GM12873 (cell line): ENCODE results near the gene SOWAHA.

Experiments used
- TF ChIP-seq, protein P1 (sequence below): IDR thresholded peaks from 2 replicates; pipeline ENCODE4 v1.5.1; 2012; ENCODE audit warnings: low read depth, mild to moderate bottlenecking, moderate library complexity, low read length, control low read depth; ENCODE audit not compliant: insufficient read depth; ENCODE audit errors: missing control alignments

Gene SOWAHA

DNA sequence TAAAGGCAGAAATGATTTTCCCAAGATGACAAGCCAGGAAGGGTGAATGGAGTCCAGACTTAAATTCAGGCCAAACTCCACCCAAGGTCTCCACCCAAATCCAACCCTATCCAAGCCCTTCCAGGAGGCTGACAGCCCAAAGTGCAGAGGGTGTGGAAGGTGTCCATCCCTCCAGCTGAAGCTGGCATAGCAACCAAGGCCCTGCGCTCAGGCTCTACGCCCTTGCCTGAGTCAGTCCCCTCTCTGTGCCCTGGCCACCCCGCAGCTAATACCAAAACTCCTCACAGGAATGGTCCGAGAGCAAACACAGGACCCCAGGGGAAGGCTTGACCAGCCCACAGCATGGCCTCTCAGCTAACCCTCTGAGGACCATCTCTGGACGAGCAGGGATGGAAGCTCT lies 38.2 kb upstream of the SOWAHA start:
- TF ChIP-seq, protein P1, sequence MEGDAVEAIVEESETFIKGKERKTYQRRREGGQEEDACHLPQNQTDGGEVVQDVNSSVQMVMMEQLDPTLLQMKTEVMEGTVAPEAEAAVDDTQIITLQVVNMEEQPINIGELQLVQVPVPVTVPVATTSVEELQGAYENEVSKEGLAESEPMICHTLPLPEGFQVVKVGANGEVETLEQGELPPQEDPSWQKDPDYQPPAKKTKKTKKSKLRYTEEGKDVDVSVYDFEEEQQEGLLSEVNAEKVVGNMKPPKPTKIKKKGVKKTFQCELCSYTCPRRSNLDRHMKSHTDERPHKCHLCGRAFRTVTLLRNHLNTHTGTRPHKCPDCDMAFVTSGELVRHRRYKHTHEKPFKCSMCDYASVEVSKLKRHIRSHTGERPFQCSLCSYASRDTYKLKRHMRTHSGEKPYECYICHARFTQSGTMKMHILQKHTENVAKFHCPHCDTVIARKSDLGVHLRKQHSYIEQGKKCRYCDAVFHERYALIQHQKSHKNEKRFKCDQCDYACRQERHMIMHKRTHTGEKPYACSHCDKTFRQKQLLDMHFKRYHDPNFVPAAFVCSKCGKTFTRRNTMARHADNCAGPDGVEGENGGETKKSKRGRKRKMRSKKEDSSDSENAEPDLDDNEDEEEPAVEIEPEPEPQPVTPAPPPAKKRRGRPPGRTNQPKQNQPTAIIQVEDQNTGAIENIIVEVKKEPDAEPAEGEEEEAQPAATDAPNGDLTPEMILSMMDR: no peak

DNA sequence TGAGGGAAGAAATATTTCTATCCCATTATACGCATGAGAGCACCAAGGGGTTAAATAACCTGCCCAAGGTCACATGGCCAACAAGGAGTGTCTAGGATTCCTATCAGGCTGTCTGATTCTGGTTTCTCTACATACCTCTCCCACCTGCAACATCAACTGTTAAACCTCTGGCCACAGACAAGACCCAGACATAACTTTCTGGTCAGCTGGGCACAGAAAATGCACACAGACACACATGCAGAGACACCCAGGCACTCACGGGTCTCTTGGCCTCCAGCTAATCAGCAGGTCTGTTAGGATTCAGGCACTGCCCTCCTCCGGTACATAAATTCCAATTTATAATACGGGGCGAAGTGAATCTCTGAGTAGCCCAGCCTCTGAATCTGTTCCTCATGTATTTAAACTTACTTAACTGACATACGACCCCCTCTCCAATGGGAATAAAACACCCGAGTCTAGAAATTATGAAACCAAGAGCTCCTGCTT lies 37.6 kb upstream of the SOWAHA start:
- TF ChIP-seq, protein P1: no peak

DNA sequence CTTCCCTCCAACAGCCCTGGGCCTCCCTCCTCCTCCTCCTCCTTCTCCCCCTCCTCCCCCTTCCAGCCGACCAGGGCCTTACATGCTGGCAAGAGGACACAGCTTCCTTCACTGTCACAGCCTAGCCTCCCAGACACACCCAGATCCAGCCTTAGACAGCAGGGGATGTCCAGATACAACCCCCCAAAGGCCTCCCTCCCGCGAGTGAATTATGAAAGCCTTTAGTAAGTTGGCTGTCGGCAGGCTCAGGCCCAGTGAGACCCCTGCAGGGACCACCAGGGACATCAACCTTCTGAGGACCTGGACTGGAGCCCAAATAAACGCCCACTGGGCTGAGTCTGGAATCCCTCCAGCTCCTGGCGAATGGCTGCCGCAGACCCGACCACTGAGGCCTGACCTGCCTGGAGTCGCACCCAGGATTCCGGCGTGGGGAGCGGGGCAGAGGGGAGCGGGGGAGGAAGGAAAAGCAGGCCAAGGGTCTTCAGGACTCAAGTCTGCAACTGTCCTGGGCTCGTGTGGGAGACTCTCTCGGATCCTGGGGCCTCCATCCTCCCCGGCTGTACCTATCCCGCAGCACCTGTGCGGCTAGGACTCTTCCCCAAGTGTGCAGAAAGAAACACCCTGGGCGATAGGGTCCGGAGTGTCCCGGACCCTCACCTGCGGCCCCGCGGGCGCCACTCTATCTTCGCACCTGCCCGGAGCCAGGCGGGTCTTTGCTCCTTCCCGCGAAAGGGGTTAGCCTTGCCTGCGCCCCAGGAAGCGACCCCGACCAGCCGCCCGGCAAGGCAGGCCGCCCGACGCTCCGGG lies 36.8 kb upstream of the SOWAHA start:
- TF ChIP-seq, protein P1: no peak

DNA sequence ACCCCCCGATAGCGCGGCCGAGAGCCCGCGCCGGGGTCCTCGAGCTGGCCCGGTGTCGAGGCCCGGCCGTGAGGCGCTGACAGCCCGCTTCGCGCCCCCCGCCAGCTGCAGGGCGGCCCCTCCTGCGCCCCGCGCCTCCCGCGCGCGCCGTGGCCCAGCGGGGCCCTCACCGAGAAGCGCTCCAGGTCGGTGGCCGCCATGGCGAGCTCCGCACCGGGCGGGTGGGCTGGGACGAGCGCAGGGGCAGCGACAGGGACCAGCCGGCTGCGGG lies 36.2 kb upstream of the SOWAHA start:
- TF ChIP-seq, protein P1: no peak

DNA sequence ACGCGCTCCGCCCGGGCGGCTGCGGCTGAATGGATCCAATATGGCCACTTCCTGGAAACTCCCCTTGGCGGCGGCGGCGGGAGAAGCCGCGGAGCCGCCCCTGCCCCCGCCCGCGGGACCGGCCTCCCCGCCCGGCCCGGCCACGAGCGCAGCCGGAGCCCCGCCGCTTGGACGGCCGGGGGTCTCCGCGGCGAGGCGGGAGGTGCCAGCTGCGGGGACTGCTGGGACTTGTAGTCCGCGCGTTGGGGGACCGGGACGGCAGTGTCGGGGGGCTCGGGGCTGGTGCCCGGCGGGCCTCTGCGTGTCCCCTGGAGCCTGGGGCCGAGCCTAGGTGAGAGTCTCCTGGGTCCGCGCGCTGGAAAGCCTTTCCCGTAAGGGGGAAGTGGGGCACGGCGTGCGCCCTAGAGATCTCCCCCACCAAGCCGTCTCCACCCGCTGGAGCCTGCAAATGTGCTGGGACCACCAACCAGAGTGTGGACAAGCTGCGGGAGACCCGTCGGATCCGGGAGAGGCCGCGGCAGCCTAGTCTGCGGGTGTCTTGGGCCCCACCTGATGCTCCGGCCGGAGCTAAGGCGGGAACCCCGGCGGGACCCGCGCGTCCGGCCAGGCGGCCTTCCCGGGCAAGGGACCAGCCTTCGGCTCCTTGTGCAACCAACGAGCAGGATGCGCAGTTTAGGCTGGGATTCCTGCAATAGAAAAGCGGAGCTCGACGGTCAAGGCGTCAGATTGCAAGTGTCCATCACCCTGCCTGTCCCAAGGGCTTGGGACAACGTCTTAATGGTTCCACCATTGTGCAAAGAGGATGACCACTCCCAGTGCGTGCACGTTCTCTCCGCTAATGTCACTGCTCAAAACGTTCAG lies 35.7 kb upstream of the SOWAHA start, which contains the start of gene SEPTIN8:
SEPTIN8 (minus strand) TSS at position 31 of the 861 bp plus-strand sequence. CDS start 102 bp downstream, outside the sequence.
- TF ChIP-seq, protein P1: no peak

DNA sequence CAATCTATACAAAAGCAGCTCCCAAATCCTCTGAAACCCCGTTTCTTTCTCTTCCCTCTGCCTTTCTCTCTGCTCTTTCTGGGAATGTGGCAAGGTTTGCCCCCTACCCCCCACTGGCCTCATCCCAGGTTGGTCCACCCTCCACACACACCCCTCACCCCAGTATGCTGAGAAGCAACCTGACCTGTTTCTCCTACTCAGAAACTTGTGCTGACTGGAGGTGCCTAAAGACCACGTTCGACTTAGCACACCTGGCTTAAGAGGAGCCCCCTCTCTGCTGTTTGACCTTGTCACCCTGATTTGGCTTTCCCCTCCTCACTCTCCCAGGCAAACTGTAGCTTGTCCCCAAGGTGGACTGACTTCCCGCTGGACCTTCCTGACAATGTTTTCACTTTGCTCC lies 35.0 kb upstream of the SOWAHA start:
- TF ChIP-seq, protein P1: no peak

DNA sequence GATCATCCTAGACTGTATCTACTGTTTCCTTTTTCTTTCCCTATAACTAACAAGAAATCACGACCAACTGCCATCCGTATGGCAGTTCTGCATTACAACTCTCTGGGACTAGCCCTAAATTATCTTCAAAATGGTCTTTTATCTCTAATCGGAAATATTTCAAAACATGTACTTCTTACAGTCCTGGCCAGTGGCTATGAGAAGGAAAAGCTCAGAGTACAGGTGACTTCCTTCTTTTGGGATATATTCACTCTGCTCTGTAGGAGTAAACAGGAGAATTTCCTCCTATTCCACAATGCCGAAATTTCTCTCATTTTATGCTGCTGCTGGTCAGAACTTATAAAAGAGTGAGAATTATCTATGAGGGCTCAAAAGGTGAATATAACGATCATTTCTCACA lies 34.2 kb upstream of the SOWAHA start:
- TF ChIP-seq, protein P1: no peak
